CD14-positive monocyte (primary cell): ENCODE measurements around the gene SH3BP5L. TPM values are rescaled to one million over a fixed set of nuclear protein-coding genes. Genes with fewer than 3 reads are reported as not detected.
A peak's percentile ranks its signal among the peaks of the same experiment; 100 is the strongest.

Experiments used
- DNase-seq, 3 donors: peaks; one replicate each; pipeline ENCODE4 v3.0.0-alpha.2; 2011 to 2022
- H2AFZ ChIP-seq: 2 replicates; pipeline ENCODE4 v1.6.0; 2012; ENCODE audit warnings: mild to moderate bottlenecking, low read depth, low read length, inconsistent platforms; ENCODE audit not compliant: insufficient read depth, poor library complexity, severe bottlenecking
- H3K27ac ChIP-seq, 2 donors: 1 replicate in 1 of 2; 2 replicates in 1 of 2; pipeline ENCODE4 v1.5.1; 2012 to 2013; ENCODE audit warnings: low read length in 2 of 2, control low read depth in 1 of 2, inconsistent platforms in 1 of 2, low read depth in 1 of 2, mild to moderate bottlenecking in 1 of 2
- H3K27me3 ChIP-seq, 2 donors: one replicate each; pipeline versions ENCODE4 v1.6.0 to v1.6.1; 2011 to 2013; ENCODE audit warnings: low read length in 2 of 2; ENCODE audit not compliant: control insufficient read depth in 2 of 2, insufficient read depth in 2 of 2
- H3K36me3 ChIP-seq, 2 donors: replicated peaks in 1 of 2; 1 replicate in 1 of 2; 2 replicates in 1 of 2; pipeline versions ENCODE4 v1.5.1 to v1.6.1; 2012 to 2013; ENCODE audit warnings: low read length in 2 of 2, control low read depth in 1 of 2, inconsistent platforms in 1 of 2, mild to moderate bottlenecking in 1 of 2; ENCODE audit not compliant: insufficient read depth in 2 of 2, control insufficient read depth in 1 of 2
- H3K4me1 ChIP-seq, 2 donors: 1 replicate in 1 of 2; 2 replicates in 1 of 2; pipeline versions ENCODE4 v1.5.1 to v1.6.1; 2012 to 2013; ENCODE audit warnings: low read length in 2 of 2, control low read depth in 1 of 2, inconsistent platforms in 1 of 2, mild to moderate bottlenecking in 1 of 2, moderate library complexity in 1 of 2; ENCODE audit not compliant: insufficient read depth in 2 of 2, control insufficient read depth in 1 of 2
- H3K4me2 ChIP-seq: replicated peaks from 2 replicates; pipeline ENCODE3; 2012; ENCODE audit warnings: low read length, moderate library complexity, mild to moderate bottlenecking; ENCODE audit not compliant: poor library complexity, severe bottlenecking; ENCODE audit errors: extremely low read depth
- H3K4me3 ChIP-seq, 3 experiments: fragments of 200-600 bp in 1 of 3; sonication (generic) in 1 of 3; replicated peaks in 1 of 3; 1 replicate in 2 of 3; 2 replicates in 1 of 3; pipeline ENCODE4 v1.5.1; 2011 to 2013; ENCODE audit warnings: low read length in 3 of 3, mild to moderate bottlenecking in 3 of 3, control low read depth in 2 of 3, low read depth in 2 of 3, inconsistent platforms in 1 of 3, moderate library complexity in 1 of 3
- H3K79me2 ChIP-seq: 2 replicates; pipeline ENCODE4 v1.6.0; 2012; ENCODE audit warnings: mild to moderate bottlenecking, control low read depth, inconsistent platforms, low read length, moderate library complexity; ENCODE audit not compliant: insufficient read depth
- H3K9ac ChIP-seq: 2 replicates; pipeline ENCODE4 v1.6.0; 2017; ENCODE audit warnings: low read length, mild to moderate bottlenecking; ENCODE audit not compliant: insufficient read depth, poor library complexity, severe bottlenecking
- H3K9me3 ChIP-seq, 2 donors: replicated peaks in 1 of 2; 1 replicate in 1 of 2; 2 replicates in 1 of 2; pipeline versions ENCODE4 v1.5.1 to v1.6.1; 2012 to 2013; ENCODE audit warnings: low read length in 2 of 2, control low read depth in 1 of 2; ENCODE audit not compliant: control insufficient read depth in 1 of 2, insufficient read depth in 1 of 2
- H4K20me1 ChIP-seq: 2 replicates; pipeline ENCODE4 v1.6.0; 2012; ENCODE audit warnings: mild to moderate bottlenecking, low read length, control low read depth, moderate library complexity; ENCODE audit not compliant: insufficient read depth
- H3K27ac Mint-ChIP-seq, 7 donors: one replicate each; pipeline ENCODE4 v1.8.0; 2020; ENCODE audit warnings: mild to moderate bottlenecking in 7 of 7, mixed read lengths in 7 of 7, moderate library complexity in 6 of 7, inconsistent platforms in 2 of 7
- H3K27me3 Mint-ChIP-seq, 3 donors: one replicate each; pipeline ENCODE4 v1.8.0; 2021 to 2022; ENCODE audit warnings: low read depth in 3 of 3, mild to moderate bottlenecking in 3 of 3, mixed read lengths in 3 of 3, moderate library complexity in 3 of 3, inconsistent platforms in 1 of 3
- H3K36me3 Mint-ChIP-seq, 2 donors: one replicate each; pipeline ENCODE4 v1.8.0; 2020; ENCODE audit warnings: mixed read lengths in 2 of 2, inconsistent platforms in 1 of 2, mild to moderate bottlenecking in 1 of 2
- H3K4me1 Mint-ChIP-seq: one replicate; pipeline ENCODE4 v1.8.0; 2020; ENCODE audit warnings: mild to moderate bottlenecking, mixed read lengths
- H3K4me3 Mint-ChIP-seq, 2 donors: one replicate each; pipeline ENCODE4 v1.8.0; 2020; ENCODE audit warnings: mild to moderate bottlenecking in 2 of 2, mixed read lengths in 2 of 2, moderate library complexity in 1 of 2
- H3K9me3 Mint-ChIP-seq, 7 donors: one replicate each; pipeline ENCODE4 v1.8.0; 2020 to 2022; ENCODE audit warnings: mixed read lengths in 7 of 7, mild to moderate bottlenecking in 6 of 7, moderate library complexity in 6 of 7, inconsistent platforms in 2 of 7
- CTCF ChIP-seq: fragments of 200-600 bp; IDR thresholded peaks from one replicate; pipeline ENCODE4 v1.8.0; 2022; ENCODE audit warnings: antibody characterized with exemption, mild to moderate bottlenecking
- WGBS: methylation state at CpG from one replicate; pipeline ENCODE4 v1.1.5; 2013; ENCODE audit warnings: missing lambda C conversion rate; ENCODE audit not compliant: insufficient coverage; 5-methylcytosine and 5-hydroxymethylcytosine counted together
- intact Hi-C, 2 donors: fragments of 100-400 bp; cut with micrococcal nuclease; formaldehyde crosslinking; loops; one replicate each; pipeline versions ENCODE4 v1.15.0 to v1.15.1; 2023
- polyA plus RNA-seq, 3 donors: library from polyadenylated mRNA; depleted of rRNA in 1 of 3; unstranded in 2 of 3; stranded (reverse) in 1 of 3; fragments of 300-500 nt in 2 of 3; fragments of >200 nt in 1 of 3; fragmentation: Illumina TruSeq in 2 of 3; gene quantifications; 1 replicate in 2 of 3; 2 replicates in 1 of 3; pipeline ENCODE4 v1.2.3, GENCODE V29; 2012 to 2021

Gene SH3BP5L
- polyA plus RNA-seq, 3 donors, result 4.0 to 15.7 (median 4.3) TPM

- Histone ChIP-seq H2AFZ (no peak overlapping the region), H3K27ac (peak overlapping the region; percentile 33 to 65), H3K4me2 (peak overlapping the region; percentile 41), H3K4me3 (peak overlapping the region in 1 of 3 experiments; percentile 45), H3K9me3 (no peaks in the 10 kb centered on the region), H3K79me2 (no peaks in the 10 kb centered on the region), H3K36me3 (peaks cover 35 to 47% of the 10 kb centered on the region in 2 donors), H4K20me1 (no peaks in the 10 kb centered on the region), H3K9ac (no peak overlapping the region), H3K27me3 (no peaks in the 10 kb centered on the region), H3K4me1 (peaks cover 55 to 58% of the 10 kb centered on the region in 2 donors)
- no peak for TF ChIP-seq CTCF
- peaks cover 41 to 51% of the 10 kb centered on the region in 2 donors for H3K36me3 Mint-ChIP-seq
- H3K4me3 Mint-ChIP-seq, result peak overlapping the region in 1 of 2 donors; percentile 23
- 74% methylated on average over 9 of the region's 10 CpGs for WGBS
- H3K27me3 Mint-ChIP-seq, result peaks cover 0 to 1% (median 0%) of the 10 kb centered on the region in 3 donors
- peak overlapping the region; percentile 32 to 83 (median 74) for H3K27ac Mint-ChIP-seq
- H3K4me1 Mint-ChIP-seq, result peaks cover 58% of the 10 kb centered on the region
- intact Hi-C loops, result loop anchor here (5.0 kb wide), 3 partner anchors 108 to 568 kb away; partner anchors contain the start of gene OR14I1 (in 1 of the 2)
- H3K9me3 Mint-ChIP-seq, result no peaks in the 10 kb centered on the region
- DNase-seq, result no peak
These were observed 15.6 kb downstream of the SH3BP5L start for GRCh38 chr1:248810000-248810726.

GRCh38 chr1:248808876-248809275 lies 16.8 kb downstream of the SH3BP5L start:
- WGBS, result no CpG with 5 or more reads among the region's 9 CpGs
- no peak for TF ChIP-seq CTCF
- Mint-ChIP-seq H3K9me3 (no peaks in the 10 kb centered on the region), H3K27ac (no peak overlapping the region), H3K27me3 (peaks cover 0 to 1% (median 0%) of the 10 kb centered on the region in 3 donors), H3K4me1 (peaks cover 71% of the 10 kb centered on the region), H3K4me3 (no peak overlapping the region), H3K36me3 (peaks cover 29 to 39% of the 10 kb centered on the region in 2 donors)
- no peak overlapping the region for H3K4me2 ChIP-seq
- no peak overlapping the region for H2AFZ ChIP-seq
- H3K4me1 ChIP-seq, result peaks cover 67 to 71% of the 10 kb centered on the region in 2 donors
- H3K79me2 ChIP-seq, result no peaks in the 10 kb centered on the region
- H3K36me3 ChIP-seq, result peaks cover 23 to 34% of the 10 kb centered on the region in 2 donors
- no peaks in the 10 kb centered on the region for H3K27me3 ChIP-seq
- no peaks in the 10 kb centered on the region for H3K9me3 ChIP-seq
- no peak overlapping the region for H3K4me3 ChIP-seq
- intact Hi-C loops, result loop anchor here (5.0 kb wide), 3 partner anchors 107 to 567 kb away; partner anchors contain the start of gene OR14I1 (in 1 of the 2)
- no peak overlapping the region for H3K27ac ChIP-seq
- H4K20me1 ChIP-seq, result no peaks in the 10 kb centered on the region
- no peak for DNase-seq
- H3K9ac ChIP-seq, result no peak overlapping the region
